Hepatocyte (in vitro differentiated cells): ENCODE data around the gene NPBWR2.

Experiments used
- CTCF ChIP-seq: fragments of 200-600 bp; sonication (generic); IDR thresholded peaks from 2 replicates; pipeline ENCODE4 v1.5.1; 2016; ENCODE audit warnings: antibody characterized with exemption, mild to moderate bottlenecking; ENCODE audit not compliant: poor library complexity
- EZH2 ChIP-seq: fragments of 200-600 bp; sonication (generic); IDR thresholded peaks from 2 replicates; pipeline ENCODE4 v1.6.1; 2016; ENCODE audit warnings: antibody characterized with exemption, mild to moderate bottlenecking, borderline replicate concordance

DNA sequence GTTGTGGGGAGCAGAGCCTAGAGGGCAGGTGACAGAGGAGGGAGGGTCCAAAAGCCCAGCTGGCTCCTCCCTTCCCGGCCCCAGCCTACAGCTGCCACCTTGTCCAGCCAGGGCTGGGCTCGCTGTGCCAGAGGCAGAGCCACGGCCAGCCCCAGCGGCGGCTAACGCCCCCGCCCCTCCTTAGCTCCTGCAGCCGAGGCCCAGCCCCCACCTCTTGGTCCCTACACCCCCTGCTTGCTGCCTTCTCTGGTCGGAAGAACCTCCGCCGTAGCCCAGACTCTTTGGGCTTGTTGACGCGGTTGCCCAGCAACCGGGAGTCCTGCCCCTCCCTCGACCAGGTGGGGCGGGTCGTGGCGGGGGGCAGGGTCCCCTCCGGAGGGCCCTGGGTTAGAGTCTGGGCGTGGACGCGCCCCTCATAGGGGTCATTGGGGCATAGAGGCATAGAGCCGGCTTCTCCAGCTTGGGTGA lies 22.6 kb downstream of the NPBWR2 start:
- TF ChIP-seq CTCF (no peak), EZH2 (peak; percentile 6)
